Heart left ventricle (tissue), 16 donors: ENCODE data around the gene N4BP2. TPM values are rescaled to one million over a fixed set of nuclear protein-coding genes. Genes with fewer than 3 reads are reported as not detected.

Source experiments
- ATAC-seq, 4 donors: fragments of 200-7000 bp; cut with Tn5 transposase; one replicate each; pipeline ENCODE4 v1.9.1; 2020 to 2022; ENCODE audit warnings: moderate library complexity in 4 of 4, mild to moderate bottlenecking in 3 of 4, moderate number of reproducible peaks in 1 of 4
- DNase-seq, 5 donors: peaks; one replicate each; pipeline ENCODE4 v3.0.0-alpha.2; 2020
- H3K27ac ChIP-seq, 12 donors: fragments of 200-600 bp; sonication (generic) in 4 of 12; one replicate each; pipeline versions ENCODE4 v1.5.0 to v1.8.0; 2016 to 2022; ENCODE audit warnings: mild to moderate bottlenecking in 2 of 12
- H3K27me3 ChIP-seq, 9 donors: fragments of 200-600 bp; sonication (generic) in 2 of 9; one replicate each; pipeline versions ENCODE4 v1.5.1 to v1.8.0; 2016 to 2022; ENCODE audit warnings: mild to moderate bottlenecking in 3 of 9
- H3K36me3 ChIP-seq, 9 donors: fragments of 200-600 bp; sonication (generic) in 2 of 9; one replicate each; pipeline versions ENCODE4 v1.5.0 to v1.8.0; 2018 to 2022; ENCODE audit warnings: mild to moderate bottlenecking in 2 of 9
- H3K4me1 ChIP-seq, 12 donors: fragments of 200-600 bp; sonication (generic) in 4 of 12; one replicate each; pipeline versions ENCODE4 v1.5.0 to v1.8.0; 2016 to 2022; ENCODE audit warnings: mild to moderate bottlenecking in 3 of 12
- H3K4me3 ChIP-seq, 12 donors: fragments of 200-600 bp; sonication (generic) in 4 of 12; one replicate each; pipeline versions ENCODE4 v1.5.0 to v1.8.0; 2017 to 2022; ENCODE audit warnings: mild to moderate bottlenecking in 9 of 12, moderate library complexity in 4 of 12
- H3K9me3 ChIP-seq, 12 donors: fragments of 200-600 bp; sonication (generic) in 4 of 12; one replicate each; pipeline versions ENCODE4 v1.5.0 to v1.8.0; 2016 to 2022; ENCODE audit warnings: mild to moderate bottlenecking in 1 of 12
- POLR2A ChIP-seq, 2 donors: fragments of 450-650 bp; IDR thresholded peaks; one replicate each; pipeline ENCODE4 v1.6.1; 2017; ENCODE audit warnings: antibody characterized with exemption in 2 of 2, mild to moderate bottlenecking in 2 of 2, moderate library complexity in 2 of 2
- WGBS, 4 donors: extraction: QIAGEN DNeasy Blood & Tissue Kit in 2 of 4; methylation state at CpG; one replicate each; pipeline versions ENCODE4 v1.1.5 to v1.1.7; 2013 to 2018; 5-methylcytosine and 5-hydroxymethylcytosine counted together
- intact Hi-C, 10 donors: fragments of 100-400 bp; cut with DNase I; formaldehyde crosslinking; loops; one replicate each; pipeline versions ENCODE4 v1.11.1 to v1.14.2; 2022
- polyA plus RNA-seq, 2 donors: library from polyadenylated mRNA; stranded (reverse); fragments of 200-250 nt; gene quantifications; one replicate each; pipeline ENCODE4 v1.2.3, GENCODE V29; 2013
- total RNA-seq, 9 donors: library from RNA; depleted of rRNA in 2 of 9; stranded (reverse); fragments of >200 nt in 2 of 9; fragmentation: NEBNext Ultra II Directional in 3 of 9; extraction: Animal tissue kit (Norgen Biotek cat#: 25700) in 3 of 9; gene quantifications; one replicate each; pipeline versions ENCODE4 v1.1.0 to v1.2.4, GENCODE V29; 2016 to 2023
- TF ChIP-seq, protein P1 (sequence below), 12 donors: fragments of 200-600 bp; sonication (generic) in 4 of 12; IDR thresholded peaks; one replicate each; pipeline versions ENCODE4 v1.5.0 to v1.8.0; 2018 to 2022; ENCODE audit warnings: antibody characterized with exemption in 12 of 12, mild to moderate bottlenecking in 5 of 12
- donor health status: ischemic (EF 13 %, LVEDD 7.1; RV severe dilation, severe dysfunction).
- donor health status: healthy with polysubstance abuse.
- donor health status: DM: no; HTN: yes; CAD: no.
- donor health status: DM: no; HTN: no; CAD: no.
- donor health status: ischemic (EF 25% LVEDD 6.9; RV normal size, moderate dysfunction).
- donor health status: ischemic (EF 25% LVEDD 5.7; RV mildly dilated, moderate dysfunction).
- donor health status: healthy.
- donor health status: DM: yes; HTN: yes; CAD: no.
- donor health status: ischemic (EF 35%, LVEDD 5.7; RV mildly dilated, moderate dysfunction).
- donor health status: nonischemic (EF 11% LVEDD 7.7; RV severe dilation, severe dysfunction).
- donor health status: DM: yes; HTN: yes; CAD: no.
- donor health status: PGD.
- donor health status: ischemic (EF 29% LVEDD 5.4; RV normal size, mild dysfunction).
- donor health status: nonischemic (EF 23%, LVEDD 6.1; RV moderate dilation, normal function).

Gene N4BP2
- total and polyA plus RNA-seq, 11 donors, result 0.57 to 6.8 (median 5.0) TPM

DNA sequence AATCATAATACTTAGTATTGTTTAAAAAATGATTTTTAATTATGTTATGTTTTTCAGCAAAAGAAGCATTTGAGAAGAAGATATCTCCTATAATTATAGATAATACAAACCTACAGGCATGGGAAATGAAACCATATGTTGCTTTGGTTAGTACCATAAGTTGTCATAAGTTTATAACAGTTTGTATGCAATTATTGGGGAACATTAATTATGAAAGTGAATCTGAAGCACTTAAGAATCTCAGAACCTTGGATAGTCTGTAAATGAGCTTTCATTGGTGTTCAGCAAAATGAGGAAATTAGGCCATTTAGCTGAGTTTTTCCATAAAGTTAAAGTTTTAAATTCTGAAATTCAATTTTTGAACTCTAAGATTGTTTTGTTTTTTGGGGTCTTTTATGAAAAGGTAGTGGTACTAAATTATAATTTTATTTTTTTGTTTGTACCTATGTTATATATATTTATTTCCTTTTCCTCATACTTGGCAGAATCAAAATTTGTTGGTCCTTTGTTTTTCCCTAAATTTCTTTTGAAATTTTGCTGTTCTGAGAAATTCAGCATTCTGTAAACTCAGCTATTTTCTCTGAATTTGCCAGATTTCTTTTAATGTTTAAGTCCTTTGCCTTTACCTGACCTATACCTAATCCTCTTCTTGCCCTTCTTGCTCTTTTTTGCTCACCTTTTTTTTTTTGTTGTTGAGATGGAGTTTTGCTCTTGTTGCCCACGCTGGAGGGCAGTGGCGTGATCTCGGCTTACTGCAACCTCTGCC lies 55.6 kb downstream of the N4BP2 start:
- intact Hi-C loops, result no loop called here
- H3K4me1 ChIP-seq, result no peaks in the 10 kb centered on the region
- TF ChIP-seq POLR2A (IDR thresholded peaks at IDR 0.05), result no peak
- TF ChIP-seq, protein P1, sequence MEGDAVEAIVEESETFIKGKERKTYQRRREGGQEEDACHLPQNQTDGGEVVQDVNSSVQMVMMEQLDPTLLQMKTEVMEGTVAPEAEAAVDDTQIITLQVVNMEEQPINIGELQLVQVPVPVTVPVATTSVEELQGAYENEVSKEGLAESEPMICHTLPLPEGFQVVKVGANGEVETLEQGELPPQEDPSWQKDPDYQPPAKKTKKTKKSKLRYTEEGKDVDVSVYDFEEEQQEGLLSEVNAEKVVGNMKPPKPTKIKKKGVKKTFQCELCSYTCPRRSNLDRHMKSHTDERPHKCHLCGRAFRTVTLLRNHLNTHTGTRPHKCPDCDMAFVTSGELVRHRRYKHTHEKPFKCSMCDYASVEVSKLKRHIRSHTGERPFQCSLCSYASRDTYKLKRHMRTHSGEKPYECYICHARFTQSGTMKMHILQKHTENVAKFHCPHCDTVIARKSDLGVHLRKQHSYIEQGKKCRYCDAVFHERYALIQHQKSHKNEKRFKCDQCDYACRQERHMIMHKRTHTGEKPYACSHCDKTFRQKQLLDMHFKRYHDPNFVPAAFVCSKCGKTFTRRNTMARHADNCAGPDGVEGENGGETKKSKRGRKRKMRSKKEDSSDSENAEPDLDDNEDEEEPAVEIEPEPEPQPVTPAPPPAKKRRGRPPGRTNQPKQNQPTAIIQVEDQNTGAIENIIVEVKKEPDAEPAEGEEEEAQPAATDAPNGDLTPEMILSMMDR (IDR thresholded peaks at IDR 0.05), result no peak
- no peaks in the 10 kb centered on the region for H3K27me3 ChIP-seq
- 96 to 100% (median 97%) methylated on average over 3 of the region's 3 CpGs for WGBS, 4 donors
- peaks cover 0 to 23% (median 8%) of the 10 kb centered on the region in 9 donors for H3K36me3 ChIP-seq
- H3K27ac ChIP-seq, result no peak overlapping the region
- no peak overlapping the region for H3K4me3 ChIP-seq
- ATAC-seq (no peak), DNase-seq (no peak)
- H3K9me3 ChIP-seq, result no peaks in the 10 kb centered on the region

DNA sequence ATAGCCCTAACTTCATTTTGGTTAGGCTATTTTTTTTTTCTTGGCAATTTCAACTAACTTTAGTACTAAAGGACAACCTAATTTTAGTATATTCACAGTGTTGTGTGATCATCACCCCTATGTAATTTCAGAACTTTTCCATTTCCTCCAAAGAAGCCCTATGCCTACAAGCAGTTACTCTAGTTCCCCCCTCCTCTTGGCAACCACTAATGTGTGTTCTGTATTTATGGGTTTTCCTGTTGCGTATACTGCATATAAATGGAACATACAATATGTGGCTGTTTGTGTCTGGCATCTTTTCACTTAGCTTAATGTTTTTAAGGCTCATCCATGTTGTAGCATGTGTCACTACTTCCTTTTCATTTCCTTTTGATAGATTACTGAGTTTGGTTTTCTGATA lies 57.6 kb downstream of the N4BP2 start:
- TF ChIP-seq POLR2A (IDR thresholded peaks at IDR 0.05), result no peak
- TF ChIP-seq, protein P1 (IDR thresholded peaks at IDR 0.05), result no peak
- peaks cover 0 to 28% (median 6%) of the 10 kb centered on the region in 9 donors for H3K36me3 ChIP-seq
- DNase-seq (no peak), ATAC-seq (no peak)
- H3K27ac ChIP-seq, result no peak overlapping the region
- intact Hi-C loops, result no loop called here
- H3K4me1 ChIP-seq, result peaks cover 0 to 5% (median 0%) of the 10 kb centered on the region in 12 donors
- WGBS, 4 donors, result 91 to 97% (median 94%) methylated on average over 1 of the region's 1 CpG
- H3K9me3 ChIP-seq, result no peaks in the 10 kb centered on the region
- H3K27me3 ChIP-seq, result no peaks in the 10 kb centered on the region
- no peak overlapping the region for H3K4me3 ChIP-seq

DNA sequence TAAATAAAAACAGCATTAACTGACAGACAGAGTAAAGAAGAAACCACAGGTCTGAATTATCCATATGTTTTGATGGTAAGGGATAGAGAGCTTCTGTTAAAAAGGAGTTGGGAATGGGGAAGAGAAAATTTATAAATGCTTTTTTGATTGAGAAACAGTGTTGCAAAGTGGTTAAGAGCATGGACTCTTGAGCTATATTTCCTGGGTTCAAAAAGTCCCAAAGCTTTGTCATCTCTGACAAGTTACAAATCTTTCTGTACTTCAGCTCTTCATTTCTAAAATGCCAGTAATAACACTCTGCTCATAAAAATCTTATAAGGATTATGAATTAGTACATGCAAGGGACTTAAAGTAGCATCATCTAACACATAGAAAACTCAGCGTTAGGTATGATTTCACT lies 62.2 kb downstream of the N4BP2 start:
- intact Hi-C loops, result no loop called here
- Histone ChIP-seq H3K4me1 (peaks cover 0 to 20% (median 0%) of the 10 kb centered on the region in 12 donors), H3K4me3 (no peak overlapping the region), H3K9me3 (no peaks in the 10 kb centered on the region), H3K27me3 (no peaks in the 10 kb centered on the region), H3K36me3 (peaks cover 0 to 20% (median 0%) of the 10 kb centered on the region in 9 donors), H3K27ac (no peak overlapping the region)
- ATAC-seq (no peak), DNase-seq (no peak)
- no peak for TF ChIP-seq POLR2A (IDR thresholded peaks at IDR 0.05)
- TF ChIP-seq, protein P1 (IDR thresholded peaks at IDR 0.05), result no peak
- 77 to 90% (median 82%) methylated on average over 1 of the region's 1 CpG for WGBS, 4 donors

DNA sequence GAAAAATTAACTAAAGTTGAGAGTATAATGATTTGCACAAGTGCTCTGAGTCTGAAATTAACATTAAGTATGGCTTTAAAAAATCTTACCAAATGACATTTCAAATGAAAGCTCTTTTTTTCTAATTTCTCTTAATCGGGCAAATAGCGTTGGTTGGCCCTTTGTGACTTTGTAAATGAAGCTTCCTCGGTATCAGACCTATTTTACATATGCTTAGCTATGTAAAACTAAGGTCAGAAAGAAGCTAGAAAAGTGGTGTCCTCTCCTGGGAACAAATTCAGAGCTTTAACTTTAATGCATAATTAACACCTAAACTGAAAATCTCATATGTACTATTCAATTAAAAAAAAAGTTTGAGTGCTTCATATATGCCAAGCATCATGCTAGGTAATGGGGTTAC lies 62.7 kb downstream of the N4BP2 start:
- TF ChIP-seq, protein P1 (IDR thresholded peaks at IDR 0.05), result no peak
- no peak for TF ChIP-seq POLR2A (IDR thresholded peaks at IDR 0.05)
- H3K9me3 ChIP-seq, result no peaks in the 10 kb centered on the region
- no peaks in the 10 kb centered on the region for H3K27me3 ChIP-seq
- H3K36me3 ChIP-seq, result peaks cover 0 to 20% (median 0%) of the 10 kb centered on the region in 9 donors
- H3K4me3 ChIP-seq, result no peak overlapping the region
- ATAC-seq (no peak), DNase-seq (no peak)
- H3K4me1 ChIP-seq, result peaks cover 0 to 20% (median 0%) of the 10 kb centered on the region in 12 donors
- 88 to 92% (median 91%) methylated on average over 3 of the region's 3 CpGs for WGBS, 4 donors
- intact Hi-C loops, result no loop called here
- no peak overlapping the region for H3K27ac ChIP-seq
